RPMI8226 (cell line): ENCODE measurements around the gene HTR2C.
"Not testable (repeated sequence)": the region's sequence is repeated elsewhere in the genome, so short reads cannot be mapped to it uniquely, and the experiment has no call there.

Experiments used
- DNase-seq: peaks from one replicate; pipeline ENCODE4 v3.0.0-alpha.2; 2015

Gene HTR2C

DNA sequence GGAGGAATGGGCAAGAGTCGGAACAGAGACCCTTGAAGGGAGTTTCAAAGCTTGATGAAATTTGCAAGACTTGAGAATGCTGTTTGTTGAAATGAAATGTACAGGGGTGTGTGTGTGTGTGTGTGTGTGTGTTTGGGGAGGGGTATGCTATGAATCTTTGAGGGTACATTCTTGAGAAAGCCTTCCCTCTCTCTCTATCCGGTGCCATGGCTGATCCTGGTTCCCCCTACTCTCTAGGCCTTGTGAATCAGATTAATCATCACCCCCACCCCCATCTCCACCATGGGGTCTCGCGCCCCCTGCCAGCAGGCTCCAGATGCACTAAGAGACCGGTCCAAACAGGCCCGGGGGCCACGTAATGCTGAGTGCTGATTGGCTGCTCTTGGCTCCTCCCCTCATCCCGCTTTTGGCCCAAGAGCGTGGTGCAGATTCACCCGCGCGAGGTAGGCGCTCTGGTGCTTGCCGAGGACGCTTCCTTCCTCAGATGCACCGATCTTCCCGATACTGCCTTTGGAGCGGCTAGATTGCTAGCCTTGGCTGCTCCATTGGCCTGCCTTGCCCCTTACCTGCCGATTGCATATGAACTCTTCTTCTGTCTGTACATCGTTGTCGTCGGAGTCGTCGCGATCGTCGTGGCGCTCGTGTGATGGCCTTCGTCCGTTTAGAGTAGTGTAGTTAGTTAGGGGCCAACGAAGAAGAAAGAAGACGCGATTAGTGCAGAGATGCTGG, at the start of gene HTR2C:
HTR2C (plus strand) TSS at position 441 of the 729 bp plus-strand sequence. CDS start 142,851 bp downstream, outside the sequence.
- DNase-seq: no peak

- no peak for DNase-seq
Measured at GRCh38 chrX:114580336-114580735, 3.5 kb upstream of the HTR2C start.

GRCh38 chrX:114581528-114582263, 2.2 kb upstream of the HTR2C start:
- no peak for DNase-seq

DNA sequence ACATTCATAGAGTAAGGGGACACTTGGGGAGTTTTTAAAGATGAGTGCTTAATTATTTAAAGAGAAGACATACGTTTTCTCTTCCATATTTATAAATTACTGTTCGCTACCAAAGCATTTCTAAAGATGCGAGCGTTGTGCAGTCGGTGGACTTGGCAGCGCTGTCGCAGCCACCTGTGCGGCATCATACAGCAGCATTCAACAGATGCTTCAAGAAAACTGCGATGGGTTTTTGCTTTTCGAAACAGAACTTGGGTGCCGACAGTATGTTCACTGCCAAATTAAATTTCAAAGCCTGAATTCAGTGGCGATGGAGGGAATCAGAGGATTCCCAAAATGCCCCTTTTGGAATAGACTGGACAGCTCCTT, 1.6 kb upstream of the HTR2C start:
- DNase-seq: no peak

- no peak for DNase-seq
Measured at GRCh38 chrX:114582698-114583395, 1.0 kb upstream of the HTR2C start.

- DNase-seq: no peak
Measured at GRCh38 chrX:114584375-114584943, 573 bp downstream of the HTR2C start.

DNA sequence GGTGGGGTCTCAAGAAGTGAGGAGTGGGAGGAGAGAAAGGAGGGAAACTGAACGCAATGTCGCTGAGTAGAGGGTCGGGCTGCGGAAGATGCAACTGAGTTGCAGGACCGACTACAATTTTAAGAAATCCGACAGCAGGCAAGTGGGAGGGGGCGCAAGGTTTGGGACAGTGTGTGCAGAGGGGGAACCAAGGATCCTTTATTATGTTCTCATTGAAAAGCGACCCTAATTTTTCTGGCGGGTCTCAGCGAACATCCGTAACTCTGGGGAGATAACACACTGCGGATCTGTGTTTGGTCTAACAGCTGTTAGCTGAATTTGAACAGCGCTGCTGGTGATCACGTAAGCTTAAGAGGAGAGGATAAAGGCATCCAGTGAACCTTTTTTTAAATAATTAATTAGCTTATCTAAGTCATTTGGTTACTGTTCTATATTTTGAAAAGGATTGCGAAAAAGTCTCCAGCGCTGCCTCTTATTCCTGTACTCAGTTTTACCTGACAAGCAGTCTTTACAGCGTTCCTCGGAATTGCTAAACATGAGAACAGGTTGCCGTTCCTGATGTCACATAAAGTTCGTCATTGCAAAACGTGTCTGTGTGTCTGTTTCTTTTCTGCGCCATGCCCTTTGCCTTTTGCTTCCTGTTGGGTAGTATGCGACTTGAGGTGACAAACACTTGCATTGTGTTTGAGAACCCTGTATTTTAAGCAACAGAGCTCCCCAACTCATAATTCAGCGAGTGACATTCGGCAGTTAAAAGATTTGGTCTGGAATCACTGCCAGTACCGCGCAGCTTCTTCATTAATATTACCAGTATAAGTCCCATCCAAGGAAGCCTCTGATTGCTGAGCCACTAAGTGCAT, 1.3 kb downstream of the HTR2C start:
- DNase-seq: no peak

GRCh38 chrX:114591121-114591520, 7.2 kb downstream of the HTR2C start:
- no peak for DNase-seq

DNA sequence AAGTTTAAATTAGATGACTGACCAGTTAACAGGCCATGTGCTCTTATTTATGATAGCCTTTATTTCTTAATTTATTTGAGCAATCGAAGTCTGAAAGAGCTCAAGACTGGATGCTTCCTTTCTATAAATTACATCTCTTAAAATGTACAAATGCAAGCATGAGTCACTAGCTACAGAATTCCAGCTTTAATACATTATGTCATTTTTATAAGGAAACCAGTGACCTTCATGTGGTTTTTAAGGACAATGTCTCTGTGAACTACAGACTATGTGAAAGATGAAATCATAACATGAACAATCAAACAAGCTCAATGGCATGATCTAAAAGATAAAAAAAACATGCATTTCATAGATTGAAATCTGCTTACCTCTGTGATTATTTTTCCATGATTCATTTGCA, 15.4 kb downstream of the HTR2C start:
- no peak for DNase-seq

DNA sequence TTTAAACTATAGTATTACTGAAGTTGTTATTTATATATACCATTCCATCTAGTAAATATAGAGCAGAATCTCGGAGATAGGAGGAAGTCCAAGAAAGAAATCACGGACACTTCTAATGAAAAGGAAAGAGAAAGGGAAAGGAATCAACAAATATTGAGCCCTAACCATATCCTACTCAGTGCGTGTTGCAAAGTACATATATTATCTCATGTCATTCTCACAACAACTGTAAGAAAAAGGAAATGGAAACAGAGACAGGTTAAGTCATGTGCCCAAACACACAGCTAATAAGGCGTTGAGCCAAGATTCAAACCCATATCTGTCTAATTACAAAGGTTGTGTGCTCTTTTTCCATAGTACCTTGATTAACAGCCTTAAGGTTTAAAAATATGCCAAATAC, 16.0 kb downstream of the HTR2C start:
- no peak for DNase-seq

GRCh38 chrX:114606619-114607018, 22.7 kb downstream of the HTR2C start:
- DNase-seq: not testable (repeated sequence)

GRCh38 chrX:114611018-114611619, 27.2 kb downstream of the HTR2C start:
- DNase-seq: peak; percentile 51

DNA sequence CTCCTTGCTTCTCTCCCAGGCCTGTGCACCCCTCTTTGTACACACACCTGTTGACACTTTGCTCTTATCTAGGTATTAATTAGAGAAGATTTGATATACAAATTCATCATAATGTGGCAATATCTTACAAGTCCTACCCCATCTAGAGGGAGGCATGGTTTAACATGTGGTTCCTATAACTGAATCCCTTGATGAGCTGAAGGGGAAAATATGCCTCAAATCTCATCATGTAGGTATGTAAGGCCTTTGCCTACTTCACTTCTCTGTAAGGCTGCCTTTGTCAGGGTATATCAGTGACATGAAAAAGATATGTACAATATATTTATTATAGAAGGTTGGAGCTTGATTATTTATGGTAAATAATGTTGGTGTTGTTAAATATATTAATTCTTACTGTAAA, 31.9 kb downstream of the HTR2C start:
- no peak for DNase-seq

- peak; percentile 3 for DNase-seq
Measured at GRCh38 chrX:114619874-114620273, 36.0 kb downstream of the HTR2C start.

- peak; percentile 19 for DNase-seq
Measured at GRCh38 chrX:114626323-114626722, 42.4 kb downstream of the HTR2C start.

GRCh38 chrX:114635986-114636385, 52.1 kb downstream of the HTR2C start:
- DNase-seq: no peak

DNA sequence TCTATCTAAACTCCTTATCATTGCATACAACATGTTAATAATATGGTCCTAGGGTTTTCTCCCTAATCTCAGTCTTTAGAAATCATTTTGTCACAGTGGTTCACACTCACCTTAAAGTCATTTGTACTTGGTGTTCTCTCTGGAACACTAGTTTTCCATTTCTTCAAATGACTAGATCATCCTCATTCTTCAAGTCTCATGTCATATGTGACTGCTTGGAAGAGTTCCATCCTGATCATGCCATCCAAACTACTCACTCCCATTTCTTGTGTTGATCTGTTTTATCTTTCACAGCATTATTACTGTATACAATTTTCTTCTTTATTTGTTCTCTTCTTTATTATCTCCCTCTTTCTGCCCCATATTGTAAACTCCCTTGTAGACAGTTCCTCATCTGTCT, 66.5 kb downstream of the HTR2C start:
- DNase-seq: no peak

DNA sequence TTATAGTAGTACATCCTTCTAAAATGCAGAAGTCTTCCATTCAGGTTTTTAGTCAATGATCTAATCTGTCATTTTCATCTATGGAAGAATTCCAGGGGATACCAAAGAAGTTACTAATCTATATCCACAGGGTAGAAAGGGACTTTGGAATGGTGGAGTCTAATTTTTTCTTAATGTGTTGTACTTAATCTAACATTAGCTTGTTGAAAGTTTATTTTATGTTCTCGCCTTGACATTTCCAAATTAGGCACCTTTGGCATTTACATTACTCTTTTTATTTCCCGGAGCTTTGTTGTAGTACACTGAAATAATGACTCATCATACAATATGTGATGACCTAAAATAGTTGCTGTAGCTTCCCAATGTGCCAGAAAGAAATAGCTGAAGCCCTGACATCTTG, 91.5 kb downstream of the HTR2C start:
- DNase-seq: no peak

DNA sequence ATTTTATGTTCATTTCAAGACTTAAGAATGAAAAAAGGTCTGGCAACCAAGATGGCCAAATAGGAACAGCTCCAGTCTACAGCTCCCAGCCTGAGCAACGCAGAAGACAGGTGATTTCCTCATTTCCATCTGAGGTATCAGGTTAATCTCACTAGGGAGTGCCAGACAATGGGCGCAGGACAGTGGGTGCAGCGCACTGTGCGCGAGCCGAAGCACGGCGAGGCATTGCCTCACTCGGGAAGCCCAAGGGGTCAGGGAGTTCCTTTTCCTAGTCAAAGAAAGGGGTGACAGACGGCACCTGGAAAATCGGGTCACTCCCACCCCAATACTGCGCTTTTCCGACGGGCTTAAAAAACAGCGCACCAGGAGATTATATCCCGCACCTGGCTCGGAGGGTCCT, 116.6 kb downstream of the HTR2C start:
- DNase-seq: not testable (repeated sequence)

GRCh38 chrX:114709406-114709805, 125.5 kb downstream of the HTR2C start:
- no peak for DNase-seq

GRCh38 chrX:114710571-114710970, 126.7 kb downstream of the HTR2C start:
- no peak for DNase-seq

DNA sequence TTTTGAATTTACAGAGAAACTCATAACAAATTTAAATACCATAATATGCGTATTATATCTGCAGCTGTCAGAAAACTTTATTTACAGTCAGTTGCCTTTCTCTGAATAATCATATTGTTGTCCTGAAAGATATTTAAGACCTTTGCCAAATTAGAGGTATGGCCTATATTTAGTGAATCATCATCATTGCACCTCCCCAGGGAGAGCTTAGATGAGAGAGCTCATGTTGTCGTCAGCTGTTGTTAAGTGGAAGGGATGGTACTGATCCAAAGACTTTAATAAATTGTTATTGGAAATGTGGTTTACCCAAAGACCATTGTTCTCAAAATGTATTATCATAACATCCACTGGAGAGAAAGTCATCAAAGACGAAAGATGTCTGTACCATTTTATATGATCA, 128.6 kb downstream of the HTR2C start:
- no peak for DNase-seq
